Tibial nerve (tissue), 3 donors: Measurements from ENCODE around the gene GABRB1.

Experiments used
- CTCF ChIP-seq, 5 experiments: fragments of 200-600 bp in 3 of 5; fragments of 450-650 bp in 2 of 5; sonication (generic) in 3 of 5; IDR thresholded peaks; one replicate each; pipeline ENCODE4 v1.5.1; 2016 to 2019; ENCODE audit warnings: antibody characterized with exemption in 5 of 5, mild to moderate bottlenecking in 3 of 5, moderate library complexity in 2 of 5
- POLR2A ChIP-seq, 2 donors: fragments of 450-650 bp; IDR thresholded peaks; one replicate each; pipeline ENCODE4 v1.6.1; 2017; ENCODE audit warnings: antibody characterized with exemption in 2 of 2, mild to moderate bottlenecking in 2 of 2, moderate library complexity in 2 of 2

- TF ChIP-seq CTCF (IDR thresholded peaks at IDR 0.05) (no peak), POLR2A (IDR thresholded peaks at IDR 0.05) (no peak)
Measured at GRCh38 chr4:46986922-46987638, 44.3 kb upstream of the GABRB1 start.
